Liver (tissue), 9 donors: ENCODE measurements around the gene PCDHGA9. TPM values are rescaled to one million over a fixed set of nuclear protein-coding genes. Genes with fewer than 3 reads are reported as not detected.

ENCODE experiments used
- DNase-seq: peaks from one replicate; pipeline ENCODE4 v3.0.0-alpha.2; 2017; ENCODE audit warnings: low spot score
- H3K27ac ChIP-seq, 2 donors: one replicate each; pipeline ENCODE4 v1.7.0; 2013; ENCODE audit warnings: inconsistent platforms in 2 of 2, low read length in 2 of 2, control low read depth in 1 of 2, low read depth in 1 of 2, mild to moderate bottlenecking in 1 of 2
- H3K27me3 ChIP-seq, 4 donors: one replicate each; pipeline versions ENCODE4 v1.6.1 to v1.7.0; 2013; ENCODE audit warnings: low read length in 3 of 4, inconsistent platforms in 1 of 4, mild to moderate bottlenecking in 1 of 4, moderate library complexity in 1 of 4; ENCODE audit not compliant: control insufficient read depth in 4 of 4, insufficient read depth in 4 of 4
- H3K36me3 ChIP-seq, 4 donors: one replicate each; pipeline versions ENCODE4 v1.6.1 to v1.7.0; 2013; ENCODE audit warnings: low read length in 3 of 4, mild to moderate bottlenecking in 3 of 4, low read depth in 1 of 4, moderate library complexity in 1 of 4; ENCODE audit not compliant: control insufficient read depth in 4 of 4, insufficient read depth in 3 of 4
- H3K4me1 ChIP-seq, 4 donors: one replicate each; pipeline versions ENCODE4 v1.6.1 to v1.7.0; 2013; ENCODE audit warnings: low read length in 3 of 4, mild to moderate bottlenecking in 3 of 4, moderate library complexity in 1 of 4; ENCODE audit not compliant: control insufficient read depth in 4 of 4, insufficient read depth in 4 of 4
- H3K4me3 ChIP-seq, 3 donors: one replicate each; pipeline versions ENCODE4 v1.6.1 to v1.7.0; 2013; ENCODE audit warnings: low read length in 3 of 3, control low read depth in 1 of 3, low read depth in 1 of 3, mild to moderate bottlenecking in 1 of 3
- H3K9ac ChIP-seq, 2 donors: one replicate each; pipeline ENCODE4 v1.7.0; 2013; ENCODE audit warnings: low read length in 2 of 2, mild to moderate bottlenecking in 2 of 2, moderate library complexity in 2 of 2, control low read depth in 1 of 2, low read depth in 1 of 2
- H3K9me3 ChIP-seq, 4 donors: one replicate each; pipeline versions ENCODE4 v1.6.1 to v1.7.0; 2013; ENCODE audit warnings: low read length in 3 of 4; ENCODE audit not compliant: control insufficient read depth in 4 of 4
- CTCF ChIP-seq: fragments of 150-350 bp; IDR thresholded peaks from 2 replicates; pipeline ENCODE4 v1.5.1; 2017; ENCODE audit warnings: improper control_type of control experiment, low read depth, low read length; ENCODE audit not compliant: missing input control
- EGR1 ChIP-seq, 2 donors: IDR thresholded peaks; 2 replicates each; pipeline ENCODE4 v1.6.1; 2016 to 2018; ENCODE audit warnings: antibody characterized with exemption in 2 of 2, low read depth in 2 of 2
- FOXA1 ChIP-seq: IDR thresholded peaks from 2 replicates; pipeline ENCODE4 v1.6.1; 2016; ENCODE audit warnings: antibody characterized with exemption
- FOXA2 ChIP-seq: IDR thresholded peaks from 2 replicates; pipeline ENCODE4 v1.6.1; 2016; ENCODE audit warnings: antibody characterized with exemption
- GABPA ChIP-seq, 2 donors: IDR thresholded peaks in 1 of 2; conservative IDR thresholded peaks in 1 of 2; 2 replicates each; pipeline ENCODE4 v1.6.1; 2016; ENCODE audit warnings: antibody characterized with exemption in 2 of 2, mild to moderate bottlenecking in 1 of 2, moderate library complexity in 1 of 2
- HNF4A ChIP-seq, 2 donors: conservative IDR thresholded peaks; 2 replicates each; pipeline ENCODE4 v1.6.1; 2016; ENCODE audit warnings: antibody characterized with exemption in 2 of 2, mild to moderate bottlenecking in 2 of 2
- HNF4G ChIP-seq: IDR thresholded peaks from 2 replicates; pipeline ENCODE4 v1.6.1; 2016; ENCODE audit warnings: antibody characterized with exemption
- JUND ChIP-seq, 2 donors: IDR thresholded peaks; 2 replicates each; pipeline ENCODE4 v1.6.1; 2016; ENCODE audit warnings: antibody characterized with exemption in 2 of 2
- NR2F2 ChIP-seq: IDR thresholded peaks from 2 replicates; pipeline ENCODE4 v1.6.1; 2016; ENCODE audit warnings: antibody characterized with exemption
- RAD21 ChIP-seq, 2 donors: IDR thresholded peaks; 2 replicates each; pipeline ENCODE4 v1.6.1; 2016; ENCODE audit warnings: antibody characterized with exemption in 2 of 2, mild to moderate bottlenecking in 2 of 2
- REST ChIP-seq: IDR thresholded peaks from 2 replicates; pipeline ENCODE4 v1.6.1; 2016; ENCODE audit warnings: antibody characterized with exemption, mild to moderate bottlenecking
- RXRA ChIP-seq, 2 donors: IDR thresholded peaks; 2 replicates each; pipeline ENCODE4 v1.6.1; 2017 to 2018; ENCODE audit warnings: antibody characterized with exemption in 2 of 2, mild to moderate bottlenecking in 1 of 2
- SP1 ChIP-seq: IDR thresholded peaks from 2 replicates; pipeline ENCODE4 v1.6.1; 2018; ENCODE audit warnings: antibody characterized with exemption, mild to moderate bottlenecking
- TAF1 ChIP-seq: conservative IDR thresholded peaks from 2 replicates; pipeline ENCODE4 v1.6.1; 2016; ENCODE audit warnings: antibody characterized with exemption, mild to moderate bottlenecking
- YY1 ChIP-seq: IDR thresholded peaks from 2 replicates; pipeline ENCODE4 v1.6.1; 2016; ENCODE audit warnings: antibody characterized with exemption, mild to moderate bottlenecking
- ZBTB33 ChIP-seq: IDR thresholded peaks from 2 replicates; pipeline ENCODE4 v1.6.1; 2016; ENCODE audit warnings: antibody characterized with exemption
- WGBS: extraction: QIAGEN DNeasy Blood & Tissue Kit; methylation state at CpG from one replicate; pipeline ENCODE4 v1.1.7; 2013; 5-methylcytosine and 5-hydroxymethylcytosine counted together
- polyA plus RNA-seq, 2 donors: library from polyadenylated mRNA; stranded (reverse) in 1 of 2; unstranded in 1 of 2; fragments of 200-250 nt in 1 of 2; fragments of >200 nt in 1 of 2; fragmentation: Nextera tagmentation in 1 of 2; extraction: Ambion mirVana in 1 of 2; gene quantifications; one replicate each; pipeline versions ENCODE4 v1.2.1 to v1.2.3, GENCODE V29; 2013 to 2015
- total RNA-seq, 2 donors: library from RNA; depleted of rRNA; stranded (reverse); fragments of >200 nt; gene quantifications; one replicate each; pipeline ENCODE4 v1.2.3, GENCODE V29; 2014
- TF ChIP-seq, protein P1 (sequence below): IDR thresholded peaks from 2 replicates; pipeline ENCODE4 v1.6.1; 2016; ENCODE audit warnings: antibody characterized with exemption
- TF ChIP-seq, protein P2 (sequence below): IDR thresholded peaks from 2 replicates; pipeline ENCODE4 v1.6.1; 2016; ENCODE audit warnings: antibody characterized with exemption
- donor health status: healthy.
- donor health status: healthy.
- donor health status: healthy.
- donor health status: healthy.
- donor health status: healthy.

PCDHGA9 gene
- total and polyA plus RNA-seq, 4 donors, result 0.11 to 2.8 (median 0.57) TPM

DNA sequence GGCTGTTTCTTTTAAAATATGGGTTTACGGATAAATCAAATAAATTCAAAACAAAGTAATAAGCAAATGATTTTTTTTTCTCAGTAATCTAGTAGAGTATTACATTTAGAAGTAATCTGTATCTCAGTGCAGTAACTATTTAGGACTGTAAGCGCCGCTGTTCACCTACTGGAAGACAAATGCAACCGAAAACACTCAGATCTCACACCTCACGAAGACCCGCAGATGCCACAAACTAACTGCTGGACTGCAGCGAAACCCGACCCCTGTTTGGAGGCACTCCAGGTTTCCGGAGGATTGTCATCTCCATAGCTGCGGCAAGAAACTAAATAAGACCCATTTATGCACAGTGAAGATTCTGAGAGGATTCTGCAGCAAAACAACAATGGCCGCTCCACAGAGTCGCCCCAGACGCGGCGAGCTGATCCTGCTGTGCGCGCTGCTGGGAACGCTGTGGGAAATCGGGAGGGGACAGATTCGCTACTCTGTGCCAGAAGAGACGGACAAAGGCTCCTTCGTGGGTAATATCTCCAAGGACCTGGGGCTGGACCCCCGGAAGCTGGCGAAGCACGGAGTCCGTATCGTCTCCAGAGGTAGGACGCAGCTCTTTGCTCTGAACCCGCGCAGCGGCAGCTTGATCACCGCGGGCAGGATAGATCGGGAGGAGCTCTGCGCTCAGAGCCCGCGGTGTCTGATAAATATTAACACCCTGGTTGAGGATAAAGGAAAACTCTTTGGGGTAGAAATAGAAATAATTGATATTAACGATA lies 10.0 kb upstream of the PCDHGA9 start, which contains the start of gene PCDHGA8:
Gene PCDHGA8 (plus strand): TSS at position 205 of the 770 bp plus-strand sequence. CDS start 181 bp downstream, at position 386.
- no peak within 1 kb of the TSS for H3K9ac ChIP-seq
- peaks cover 37 to 81% (median 39%) of the 10 kb centered on the region in 4 donors for H3K9me3 ChIP-seq
- DNase-seq, result no peak
- H3K36me3 ChIP-seq, result peaks cover 0 to 6% (median 0%) of the 10 kb centered on the region in 4 donors
- no peak within 1 kb of the TSS for H3K27ac ChIP-seq
- peaks cover 0 to 4% (median 0%) of the 10 kb centered on the region in 4 donors for H3K4me1 ChIP-seq
- H3K27me3 ChIP-seq, result peaks cover 0 to 4% (median 0%) of the 10 kb centered on the region in 4 donors
- TF ChIP-seq TAF1 (no peak), HNF4G (no peak), REST (no peak), YY1 (no peak), FOXA1 (no peak), NR2F2 (no peak)
- TF ChIP-seq, protein P1, sequence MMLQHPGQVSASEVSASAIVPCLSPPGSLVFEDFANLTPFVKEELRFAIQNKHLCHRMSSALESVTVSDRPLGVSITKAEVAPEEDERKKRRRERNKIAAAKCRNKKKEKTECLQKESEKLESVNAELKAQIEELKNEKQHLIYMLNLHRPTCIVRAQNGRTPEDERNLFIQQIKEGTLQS, result no peak
- WGBS, result 33% methylated on average over 38 of the region's 38 CpGs
- H3K4me3 ChIP-seq, result peak within 1 kb of the TSS in 2 of 3 donors; percentile 51 to 69

- no peak overlapping the region for H3K9ac ChIP-seq
- H3K4me1 ChIP-seq, result peaks cover 0 to 2% (median 0%) of the 10 kb centered on the region in 4 donors
- peaks cover 36 to 78% (median 39%) of the 10 kb centered on the region in 4 donors for H3K9me3 ChIP-seq
- H3K27ac ChIP-seq, result no peak overlapping the region
- no peak for TF ChIP-seq FOXA1
- TF ChIP-seq, protein P2, sequence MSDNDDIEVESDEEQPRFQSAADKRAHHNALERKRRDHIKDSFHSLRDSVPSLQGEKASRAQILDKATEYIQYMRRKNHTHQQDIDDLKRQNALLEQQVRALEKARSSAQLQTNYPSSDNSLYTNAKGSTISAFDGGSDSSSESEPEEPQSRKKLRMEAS, result no peak
- TF ChIP-seq CTCF, result no peak
- no peak for TF ChIP-seq GABPA (IDR thresholded peaks at IDR 0.05 in 1 of 2, conservative IDR thresholded peaks at IDR 0.05 in 1 of 2)
- no peak for TF ChIP-seq YY1
- no peak for TF ChIP-seq TAF1
- TF ChIP-seq RXRA (IDR thresholded peaks at IDR 0.05), result no peak
- TF ChIP-seq ZBTB33, result no peak
- no peak for TF ChIP-seq NR2F2
- TF ChIP-seq, protein P1, result no peak
- no peak for TF ChIP-seq HNF4G
- TF ChIP-seq REST, result no peak
- no peak for TF ChIP-seq EGR1 (IDR thresholded peaks at IDR 0.05; ENCODE audit: low read depth in 2 of 2)
- no peak for TF ChIP-seq HNF4A (conservative IDR thresholded peaks at IDR 0.05)
- TF ChIP-seq RAD21 (IDR thresholded peaks at IDR 0.05), result no peak
- no peak for TF ChIP-seq SP1
- TF ChIP-seq FOXA2, result no peak
- no peak for TF ChIP-seq JUND (IDR thresholded peaks at IDR 0.05)
- peaks cover 0 to 4% (median 0%) of the 10 kb centered on the region in 4 donors for H3K27me3 ChIP-seq
- WGBS, result 33% methylated on average over 21 of the region's 21 CpGs
- H3K36me3 ChIP-seq, result peaks cover 0 to 6% (median 0%) of the 10 kb centered on the region in 4 donors
- peak overlapping the region in 2 of 3 donors; percentile 34 to 47 for H3K4me3 ChIP-seq
- no peak for DNase-seq
Measured at GRCh38 chr5:141393267-141393666, 9.3 kb upstream of the PCDHGA9 start.
